Measurements from ENCODE around the gene TNFAIP3. TPM values are rescaled to one million over a fixed set of nuclear protein-coding genes. Genes with fewer than 3 reads are reported as not detected.

The TNFAIP3 gene
- total RNA-seq, 1 donor from 2014 or later: 68.9 TPM

DNA sequence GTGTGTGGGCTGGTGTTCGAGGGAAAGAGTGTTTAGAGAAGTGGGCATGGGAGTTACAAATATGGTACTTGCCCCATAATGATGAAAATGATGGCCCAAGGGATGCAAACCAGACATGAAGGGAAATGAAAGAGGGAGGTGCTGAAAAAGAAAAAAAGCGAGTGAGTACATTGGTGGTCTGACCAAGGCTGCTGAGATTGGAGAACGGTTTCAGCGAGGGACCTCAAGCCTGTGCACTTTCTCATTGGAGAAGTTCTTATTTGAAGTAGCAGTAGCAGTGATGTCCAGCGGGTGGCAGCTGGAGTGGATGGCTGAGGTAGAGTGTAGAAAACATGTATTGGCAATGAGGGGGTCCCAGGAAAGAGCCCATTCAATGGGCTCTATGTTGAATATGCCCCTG, 54.8 kb downstream of the TNFAIP3 start:
- Mint-ChIP-seq H3K9me3 (peaks cover 9% of the 10 kb centered on the region), H3K27me3 (ENCODE audit: low read depth) (no peaks in the 10 kb centered on the region), H3K36me3 (no peaks in the 10 kb centered on the region), H3K27ac (no peak overlapping the region), H3K4me1 (peaks cover 23% of the 10 kb centered on the region), H3K4me3 (no peak overlapping the region)
- TF ChIP-seq, protein P1, sequence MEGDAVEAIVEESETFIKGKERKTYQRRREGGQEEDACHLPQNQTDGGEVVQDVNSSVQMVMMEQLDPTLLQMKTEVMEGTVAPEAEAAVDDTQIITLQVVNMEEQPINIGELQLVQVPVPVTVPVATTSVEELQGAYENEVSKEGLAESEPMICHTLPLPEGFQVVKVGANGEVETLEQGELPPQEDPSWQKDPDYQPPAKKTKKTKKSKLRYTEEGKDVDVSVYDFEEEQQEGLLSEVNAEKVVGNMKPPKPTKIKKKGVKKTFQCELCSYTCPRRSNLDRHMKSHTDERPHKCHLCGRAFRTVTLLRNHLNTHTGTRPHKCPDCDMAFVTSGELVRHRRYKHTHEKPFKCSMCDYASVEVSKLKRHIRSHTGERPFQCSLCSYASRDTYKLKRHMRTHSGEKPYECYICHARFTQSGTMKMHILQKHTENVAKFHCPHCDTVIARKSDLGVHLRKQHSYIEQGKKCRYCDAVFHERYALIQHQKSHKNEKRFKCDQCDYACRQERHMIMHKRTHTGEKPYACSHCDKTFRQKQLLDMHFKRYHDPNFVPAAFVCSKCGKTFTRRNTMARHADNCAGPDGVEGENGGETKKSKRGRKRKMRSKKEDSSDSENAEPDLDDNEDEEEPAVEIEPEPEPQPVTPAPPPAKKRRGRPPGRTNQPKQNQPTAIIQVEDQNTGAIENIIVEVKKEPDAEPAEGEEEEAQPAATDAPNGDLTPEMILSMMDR (IDR thresholded peaks at IDR 0.05; ENCODE audit: unreplicated experiment): no peak
- no peak for DNase-seq (ENCODE audit: low spot score in 2 of 2, unreplicated experiment in 2 of 2)

DNA sequence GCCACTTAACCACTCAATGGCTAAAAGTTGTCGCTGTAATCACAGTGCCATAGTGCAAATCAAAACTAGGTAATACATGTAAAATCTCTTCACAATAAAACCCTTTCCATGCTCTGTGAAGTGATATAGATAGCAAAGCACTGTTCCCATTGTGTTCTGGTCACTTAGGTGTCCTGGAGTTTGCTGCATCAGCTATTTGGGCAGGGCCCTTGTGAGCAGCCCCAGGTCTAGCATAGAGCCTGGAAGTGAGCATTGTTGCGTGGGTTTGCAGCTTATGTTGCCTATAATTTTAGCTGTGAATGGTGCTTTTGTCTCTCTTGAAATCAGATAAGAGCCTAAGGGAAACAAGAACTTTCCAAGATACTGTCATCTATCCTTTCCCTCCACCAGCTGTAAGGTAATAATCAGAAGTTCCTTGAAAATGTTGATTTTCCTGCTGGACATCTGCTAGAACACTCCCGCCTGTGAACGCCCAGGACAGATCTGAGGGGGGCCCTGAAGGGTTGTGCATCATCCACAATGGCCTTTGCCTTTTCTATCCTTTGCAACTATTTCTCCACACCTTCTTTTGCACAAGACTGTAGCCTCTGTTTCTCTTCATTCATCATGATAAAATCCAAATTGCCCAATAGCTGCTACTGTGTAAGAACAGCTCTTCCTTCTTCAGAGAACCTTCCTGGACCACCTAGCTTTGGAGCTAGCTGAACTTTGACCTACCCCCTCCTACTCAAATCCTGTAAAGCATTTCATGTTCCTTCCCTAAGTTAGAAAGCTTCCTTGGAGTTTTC, 57.0 kb downstream of the TNFAIP3 start:
- TF ChIP-seq, protein P1 (IDR thresholded peaks at IDR 0.05; ENCODE audit: unreplicated experiment): no peak
- H3K4me1 Mint-ChIP-seq: peaks cover 32% of the 10 kb centered on the region
- no peak overlapping the region for H3K27ac Mint-ChIP-seq
- H3K9me3 Mint-ChIP-seq: no peaks in the 10 kb centered on the region
- no peak for DNase-seq (ENCODE audit: low spot score in 2 of 2, unreplicated experiment in 2 of 2)
- no peaks in the 10 kb centered on the region for H3K27me3 Mint-ChIP-seq (ENCODE audit: low read depth)
- H3K4me3 Mint-ChIP-seq: no peak overlapping the region
- H3K36me3 Mint-ChIP-seq: no peaks in the 10 kb centered on the region

DNA sequence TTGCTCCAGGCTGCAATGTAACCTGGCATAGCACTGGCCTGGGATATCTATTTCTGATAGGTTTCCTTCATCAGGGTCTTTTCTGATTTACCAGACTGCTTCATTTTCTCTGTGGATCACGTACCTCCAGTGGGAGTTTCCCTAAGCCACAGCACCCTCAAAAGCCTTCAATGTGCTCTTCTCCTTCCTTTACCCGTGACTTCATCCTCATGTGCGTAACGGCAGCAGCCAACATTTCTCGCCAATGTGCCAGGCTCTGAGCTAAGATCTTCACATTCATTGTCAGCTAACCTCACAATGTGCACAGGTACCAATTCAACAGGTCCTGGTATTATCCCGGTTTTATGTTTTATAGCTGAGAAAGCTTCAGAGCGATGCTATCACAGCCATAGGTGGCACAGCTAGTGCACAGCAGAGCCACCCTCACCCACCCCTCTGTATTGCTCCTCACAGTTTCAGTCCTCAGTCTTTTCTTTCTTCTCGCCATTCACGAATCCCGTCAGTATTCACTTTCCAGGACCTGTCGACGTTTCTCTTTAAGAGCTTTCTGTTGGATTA, 58.2 kb downstream of the TNFAIP3 start:
- Mint-ChIP-seq H3K36me3 (no peaks in the 10 kb centered on the region), H3K4me3 (no peak overlapping the region), H3K4me1 (peaks cover 29% of the 10 kb centered on the region), H3K27me3 (ENCODE audit: low read depth) (no peaks in the 10 kb centered on the region), H3K27ac (no peak overlapping the region), H3K9me3 (no peaks in the 10 kb centered on the region)
- TF ChIP-seq, protein P1 (IDR thresholded peaks at IDR 0.05; ENCODE audit: unreplicated experiment): no peak
- no peak for DNase-seq (ENCODE audit: low spot score in 2 of 2, unreplicated experiment in 2 of 2)

DNA sequence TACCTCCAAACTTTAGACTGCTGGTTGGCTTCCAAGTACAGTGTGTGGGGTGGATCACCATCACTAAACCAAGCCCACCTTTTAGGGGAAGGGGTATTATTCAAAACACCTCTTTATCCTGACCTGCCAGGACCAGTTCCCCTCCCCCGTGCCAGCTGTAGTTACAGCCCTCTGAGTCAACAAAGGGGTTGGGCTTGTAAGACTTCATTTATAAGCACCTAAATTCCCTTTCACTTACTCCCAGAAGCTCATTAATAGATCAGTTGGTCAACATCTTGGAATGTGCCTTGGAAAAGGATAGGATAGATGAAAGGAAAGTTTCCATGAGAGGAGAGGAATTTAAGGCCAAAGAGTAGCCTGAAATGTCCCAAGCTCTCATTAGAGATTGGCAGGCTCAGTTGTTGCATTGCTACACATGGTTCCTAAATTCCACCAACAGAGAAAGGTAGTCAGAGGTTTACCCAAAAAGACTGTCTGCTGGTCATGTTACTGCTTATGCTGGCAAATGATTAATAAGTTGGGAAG, 59.2 kb downstream of the TNFAIP3 start:
- no peaks in the 10 kb centered on the region for H3K27me3 Mint-ChIP-seq (ENCODE audit: low read depth)
- DNase-seq (ENCODE audit: low spot score in 2 of 2, unreplicated experiment in 2 of 2): no peak
- H3K4me3 Mint-ChIP-seq: no peak overlapping the region
- H3K4me1 Mint-ChIP-seq: peaks cover 29% of the 10 kb centered on the region
- no peaks in the 10 kb centered on the region for H3K36me3 Mint-ChIP-seq
- no peaks in the 10 kb centered on the region for H3K9me3 Mint-ChIP-seq
- H3K27ac Mint-ChIP-seq: no peak overlapping the region
- TF ChIP-seq, protein P1 (IDR thresholded peaks at IDR 0.05; ENCODE audit: unreplicated experiment): no peak

DNA sequence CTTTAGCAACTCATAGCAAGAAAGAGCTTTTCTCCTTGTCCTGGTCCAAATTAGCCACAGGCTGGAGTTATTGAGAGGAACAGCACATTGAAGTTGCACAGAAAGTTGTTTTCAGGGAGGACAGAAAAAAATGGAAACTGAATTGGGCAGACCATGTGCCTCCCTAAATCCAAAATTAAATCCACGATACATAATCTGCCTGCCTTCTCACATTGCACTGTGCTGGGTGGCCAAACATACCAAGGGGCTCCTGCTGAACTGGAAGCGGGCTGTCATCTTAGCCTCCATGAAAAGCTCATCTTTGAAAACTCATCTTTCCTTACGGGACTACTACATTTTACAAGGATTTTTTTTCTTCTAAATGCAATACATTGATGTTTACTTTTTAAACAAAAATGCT, 59.9 kb downstream of the TNFAIP3 start:
- Mint-ChIP-seq H3K9me3 (no peaks in the 10 kb centered on the region), H3K27me3 (ENCODE audit: low read depth) (no peaks in the 10 kb centered on the region), H3K27ac (no peak overlapping the region), H3K4me1 (peaks cover 32% of the 10 kb centered on the region), H3K4me3 (no peak overlapping the region), H3K36me3 (no peaks in the 10 kb centered on the region)
- DNase-seq (ENCODE audit: low spot score in 2 of 2, unreplicated experiment in 2 of 2): no peak
- TF ChIP-seq, protein P1 (IDR thresholded peaks at IDR 0.05; ENCODE audit: unreplicated experiment): no peak

Measured in mesothelial cell of epicardium (in vitro differentiated cells).